GM13976 (cell line): Measurements from ENCODE around the gene COMP.

Experiments
- DNase-seq: peaks from one replicate; pipeline ENCODE4 v3.0.0; 2012; ENCODE audit warnings: low spot score
- in situ Hi-C: fragments of 300-500 bp; cut with MboI; formaldehyde crosslinking; loops from one replicate; pipeline ENCODE4 v1.12.0; 2022; ENCODE audit warnings: low sequenced_read_pairs, mixed read lengths, inconsistent platforms; ENCODE audit not compliant: unreplicated experiment
- TF ChIP-seq, protein P1 (sequence below): IDR thresholded peaks from 2 replicates; pipeline ENCODE4 v1.5.1; 2012; ENCODE audit warnings: borderline replicate concordance, mild to moderate bottlenecking; ENCODE audit not compliant: insufficient read depth; ENCODE audit errors: extremely low read depth, missing control alignments, control extremely low read depth

The COMP gene

DNA sequence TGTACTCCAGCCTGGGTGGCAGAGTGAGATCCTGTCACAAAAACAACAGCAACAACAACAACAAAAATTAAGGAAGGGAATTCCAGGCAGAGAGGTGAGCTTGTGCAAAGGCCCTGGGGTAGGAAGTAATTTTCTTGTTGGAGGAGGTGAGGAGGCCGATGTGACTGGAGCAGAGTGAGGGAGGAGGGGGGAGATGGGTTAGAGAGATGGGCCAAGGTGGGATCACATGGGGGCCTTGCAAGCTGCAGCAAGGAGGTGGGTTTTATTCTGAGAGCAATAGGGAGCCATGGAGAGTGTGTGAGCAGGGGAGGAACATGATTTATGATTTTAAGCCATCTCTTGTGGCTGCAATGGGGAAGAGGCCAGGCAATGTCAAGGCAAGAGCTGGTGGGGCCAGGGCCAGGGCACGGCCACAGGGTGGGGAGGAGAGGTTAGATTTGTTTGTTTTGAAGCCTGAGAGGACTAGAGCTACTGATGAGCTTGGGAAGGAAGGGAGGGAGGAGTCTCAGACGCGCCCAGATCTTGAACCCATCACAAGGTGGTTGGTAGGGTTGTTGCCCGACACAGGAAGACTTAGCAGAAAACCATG, 12.5 kb upstream of the COMP start:
- peak; percentile 12 for DNase-seq
- TF ChIP-seq, protein P1, sequence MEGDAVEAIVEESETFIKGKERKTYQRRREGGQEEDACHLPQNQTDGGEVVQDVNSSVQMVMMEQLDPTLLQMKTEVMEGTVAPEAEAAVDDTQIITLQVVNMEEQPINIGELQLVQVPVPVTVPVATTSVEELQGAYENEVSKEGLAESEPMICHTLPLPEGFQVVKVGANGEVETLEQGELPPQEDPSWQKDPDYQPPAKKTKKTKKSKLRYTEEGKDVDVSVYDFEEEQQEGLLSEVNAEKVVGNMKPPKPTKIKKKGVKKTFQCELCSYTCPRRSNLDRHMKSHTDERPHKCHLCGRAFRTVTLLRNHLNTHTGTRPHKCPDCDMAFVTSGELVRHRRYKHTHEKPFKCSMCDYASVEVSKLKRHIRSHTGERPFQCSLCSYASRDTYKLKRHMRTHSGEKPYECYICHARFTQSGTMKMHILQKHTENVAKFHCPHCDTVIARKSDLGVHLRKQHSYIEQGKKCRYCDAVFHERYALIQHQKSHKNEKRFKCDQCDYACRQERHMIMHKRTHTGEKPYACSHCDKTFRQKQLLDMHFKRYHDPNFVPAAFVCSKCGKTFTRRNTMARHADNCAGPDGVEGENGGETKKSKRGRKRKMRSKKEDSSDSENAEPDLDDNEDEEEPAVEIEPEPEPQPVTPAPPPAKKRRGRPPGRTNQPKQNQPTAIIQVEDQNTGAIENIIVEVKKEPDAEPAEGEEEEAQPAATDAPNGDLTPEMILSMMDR: no peak
- in situ Hi-C loops: no loop called here

DNA sequence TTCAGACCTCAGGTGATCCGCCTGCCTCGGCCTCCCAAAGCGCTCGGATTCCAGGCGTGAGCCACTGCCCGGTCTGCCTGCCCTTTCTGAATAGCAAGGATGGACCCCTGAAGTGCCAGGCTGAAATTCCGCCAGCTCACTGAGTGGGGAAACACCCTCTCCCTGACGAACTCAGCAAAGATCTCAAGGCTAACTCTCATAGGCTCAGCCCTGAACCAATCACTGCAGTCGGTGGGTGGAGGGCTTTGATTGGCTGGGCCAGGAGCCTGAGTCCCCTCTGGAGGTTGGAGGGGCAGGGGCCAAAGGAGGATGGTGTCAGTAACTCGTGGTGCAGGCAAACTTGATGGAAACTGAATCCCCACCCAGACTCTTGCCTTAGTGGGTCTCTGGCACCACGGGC, 11.2 kb upstream of the COMP start:
- in situ Hi-C loops: no loop called here
- TF ChIP-seq, protein P1: no peak
- peak; percentile 16 for DNase-seq

DNA sequence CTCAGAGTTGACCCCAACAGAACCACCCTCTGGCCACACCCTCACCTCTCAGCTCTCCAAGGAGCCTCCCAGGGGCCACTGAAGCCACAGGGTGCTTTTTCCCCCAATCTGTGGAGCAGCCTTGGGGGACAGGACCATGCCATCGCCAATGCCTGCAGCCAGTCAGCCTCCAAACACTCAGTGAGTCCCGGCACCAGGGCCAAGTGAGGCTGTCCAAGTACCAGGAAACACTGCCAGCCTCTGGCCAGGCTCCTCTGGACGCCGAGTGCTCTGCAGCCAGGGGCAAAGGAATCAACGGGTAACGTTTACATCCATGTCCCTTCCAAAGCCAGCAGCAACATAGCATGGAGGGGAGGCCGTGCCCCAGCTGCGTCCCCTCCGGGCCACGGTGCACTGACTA, 9.5 kb upstream of the COMP start:
- in situ Hi-C loops: no loop called here
- TF ChIP-seq, protein P1: no peak

DNA sequence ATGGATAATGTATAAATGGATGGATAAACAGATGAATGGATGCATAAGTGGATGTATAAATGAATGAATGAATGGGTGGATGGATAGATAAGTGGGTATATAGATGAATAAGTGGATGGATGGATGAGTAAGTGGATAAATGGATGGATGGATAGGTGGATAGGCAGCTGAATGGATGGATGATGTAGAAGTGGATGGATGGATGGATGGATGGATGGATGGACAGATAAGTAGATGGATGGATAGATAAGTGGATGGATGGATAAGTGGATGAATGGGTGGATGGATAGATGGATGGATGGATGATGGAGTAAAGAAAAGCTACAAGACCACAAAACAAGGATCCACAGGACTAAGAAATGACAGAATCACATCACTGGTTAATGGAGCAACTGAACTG, 9.0 kb upstream of the COMP start:
- TF ChIP-seq, protein P1: no peak
- in situ Hi-C loops: no loop called here
- DNase-seq: no peak

More for the DNA sequence above, 9.5 kb upstream of the COMP start:
- DNase-seq: no peak

DNA sequence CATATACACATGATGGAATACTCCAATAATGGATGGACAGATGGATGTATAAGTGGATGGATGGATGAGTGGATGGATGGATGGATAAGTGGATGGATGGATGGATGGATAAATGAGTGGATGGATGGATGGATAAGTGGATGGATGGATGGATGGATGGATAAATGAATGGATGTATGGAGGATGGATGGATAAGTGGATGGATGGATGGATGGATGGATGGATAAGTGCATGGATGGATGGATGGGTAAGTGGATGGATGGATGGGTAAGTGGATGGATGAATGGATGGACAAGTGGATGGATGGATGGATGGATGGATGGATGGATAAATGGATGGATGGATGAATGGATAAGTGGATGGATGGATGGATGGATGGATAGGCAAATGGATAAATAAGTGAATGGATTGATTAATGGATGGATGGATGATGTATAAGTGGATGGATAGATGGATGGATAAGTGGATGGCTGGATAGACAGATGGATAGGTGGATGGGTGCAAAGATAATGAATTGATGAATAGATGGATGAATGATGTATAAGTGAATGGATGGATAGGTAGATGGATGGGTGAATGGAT, 8.4 kb upstream of the COMP start:
- in situ Hi-C loops: no loop called here
- TF ChIP-seq, protein P1: no peak
- no peak for DNase-seq

DNA sequence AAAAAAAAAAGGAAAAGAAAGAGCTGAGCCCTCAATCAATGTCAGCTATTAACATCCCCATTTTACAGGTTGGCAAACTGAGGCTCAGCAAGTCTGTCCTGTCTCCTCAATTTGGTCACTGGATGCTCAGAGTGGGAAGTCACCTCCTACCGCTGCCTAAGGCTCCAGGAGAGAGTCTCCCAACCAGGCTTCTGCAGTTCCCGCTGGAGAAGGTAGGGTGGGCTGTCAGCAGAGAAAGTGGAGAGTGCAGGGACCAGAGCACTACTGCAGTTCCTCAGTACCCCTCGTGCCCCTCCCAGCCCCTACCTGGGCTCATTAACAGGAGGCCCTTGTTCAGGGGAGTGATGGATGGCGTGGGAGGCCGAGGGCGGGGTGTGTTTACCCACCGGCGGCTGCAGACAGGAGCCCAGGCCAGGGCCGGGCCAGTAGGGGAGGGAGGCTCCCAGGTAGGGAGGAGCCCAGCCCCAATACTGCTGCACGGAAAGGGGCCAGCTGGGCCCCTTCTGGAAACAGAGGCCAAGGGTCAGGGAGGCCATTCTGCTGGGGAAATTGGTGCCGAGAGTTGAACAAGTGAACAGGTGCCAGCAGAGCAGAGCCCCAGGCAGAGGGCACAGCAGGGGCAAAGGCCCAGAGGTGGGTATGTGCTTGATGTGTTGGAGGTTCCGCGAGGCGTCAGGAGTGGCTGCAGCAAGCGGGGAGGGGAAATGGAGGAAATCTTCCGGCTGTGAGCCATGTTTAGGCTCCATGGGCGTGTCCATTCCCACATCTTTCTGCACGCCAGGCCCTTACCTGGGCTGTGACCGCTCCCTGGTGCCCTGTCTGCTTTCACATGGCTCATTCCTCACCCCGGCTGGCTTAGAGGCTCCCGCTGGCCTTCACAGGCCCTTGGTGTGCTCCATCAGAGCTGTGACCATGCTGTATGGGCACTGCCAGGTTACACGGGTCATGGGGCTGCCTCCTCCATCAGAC, 7.6 kb upstream of the COMP start:
- TF ChIP-seq, protein P1: no peak
- in situ Hi-C loops: no loop called here
- DNase-seq: no peak
